HepG2 (cell line): Measurements from ENCODE around the gene TBX3. TPM values are rescaled to one million over a fixed set of nuclear protein-coding genes. Genes with fewer than 3 reads are reported as not detected.

Source experiments
- EZH2 ChIP-seq: conservative IDR thresholded peaks from 2 replicates; pipeline ENCODE4 v1.6.1; 2012; ENCODE audit warnings: mild to moderate bottlenecking, low read depth, low read length, moderate library complexity
- HOXD1 ChIP-seq: sonication (generic); formaldehyde crosslinking; IDR thresholded peaks from 2 replicates; pipeline ENCODE4 v1.5.0; 2020; ENCODE audit warnings: missing genetic modification reagents
- KLF15 ChIP-seq: sonication (generic); formaldehyde crosslinking; IDR thresholded peaks from 2 replicates; pipeline ENCODE4 v1.8.1; 2023; ENCODE audit warnings: borderline replicate concordance, mild to moderate bottlenecking, inconsistent platforms, missing genetic modification reagents, mixed read lengths
- MED13 ChIP-seq: sonication (generic); formaldehyde crosslinking; IDR thresholded peaks from 2 replicates; pipeline ENCODE4 v1.5.0; 2020; ENCODE audit warnings: missing genetic modification reagents
- PAWR ChIP-seq: sonication (generic); formaldehyde crosslinking; IDR thresholded peaks from 2 replicates; pipeline ENCODE4 v1.4.0; 2020; ENCODE audit warnings: missing genetic modification reagents, mild to moderate bottlenecking, borderline replicate concordance
- SRSF9 ChIP-seq: fragments of 200-400 bp; formaldehyde crosslinking; IDR thresholded peaks from 2 replicates; pipeline ENCODE4 v1.6.1; 2018; ENCODE audit warnings: borderline replicate concordance, mild to moderate bottlenecking, low read depth, low read length; ENCODE audit not compliant: insufficient read depth, poor library complexity, severe bottlenecking
- THAP8 ChIP-seq: sonication (generic); formaldehyde crosslinking; IDR thresholded peaks from 2 replicates; pipeline ENCODE4 v1.5.1; 2020; ENCODE audit warnings: missing genetic modification reagents, mild to moderate bottlenecking, borderline replicate concordance
- ZBED4 ChIP-seq: sonication (generic); formaldehyde crosslinking; IDR thresholded peaks from 2 replicates; pipeline ENCODE4 v1.4.0; 2020; ENCODE audit warnings: missing genetic modification reagents, borderline replicate concordance
- ZBTB2 ChIP-seq: sonication (generic); formaldehyde crosslinking; IDR thresholded peaks from 2 replicates; pipeline ENCODE4 v1.8.0; 2022; ENCODE audit warnings: low read depth, missing genetic modification reagents
- ZBTB7A ChIP-seq: sonication (generic); formaldehyde crosslinking; IDR thresholded peaks from 2 replicates; pipeline ENCODE4 v1.8.0; 2022; ENCODE audit warnings: mild to moderate bottlenecking, missing genetic modification reagents
- ZFP41 ChIP-seq: sonication (generic); formaldehyde crosslinking; IDR thresholded peaks from 2 replicates; pipeline ENCODE4 v1.4.0; 2020; ENCODE audit warnings: mild to moderate bottlenecking, missing genetic modification reagents, borderline replicate concordance
- ZNF557 ChIP-seq: sonication (generic); formaldehyde crosslinking; IDR thresholded peaks from 2 replicates; pipeline ENCODE4 v1.4.0; 2020; ENCODE audit warnings: missing genetic modification reagents
- ZNF572 ChIP-seq: sonication (generic); formaldehyde crosslinking; IDR thresholded peaks from 2 replicates; pipeline ENCODE4 v1.5.1; 2020; ENCODE audit warnings: mild to moderate bottlenecking, missing genetic modification reagents
- ZNF589 ChIP-seq: sonication (generic); formaldehyde crosslinking; conservative IDR thresholded peaks from 2 replicates; pipeline ENCODE4 v1.8.0; 2022; ENCODE audit warnings: mild to moderate bottlenecking, moderate library complexity, missing genetic modification reagents
- ZNF609 ChIP-seq: sonication (generic); formaldehyde crosslinking; IDR thresholded peaks from 2 replicates; pipeline ENCODE4 v1.4.0; 2020; ENCODE audit warnings: mild to moderate bottlenecking, missing genetic modification reagents, borderline replicate concordance
- ZNF629 ChIP-seq: sonication (generic); formaldehyde crosslinking; conservative IDR thresholded peaks from 2 replicates; pipeline ENCODE4 v1.5.0; 2020; ENCODE audit warnings: missing genetic modification reagents
- ZNF709 ChIP-seq: sonication (generic); formaldehyde crosslinking; IDR thresholded peaks from 2 replicates; pipeline ENCODE4 v1.5.0; 2020; ENCODE audit warnings: mild to moderate bottlenecking, missing genetic modification reagents
- polyA plus RNA-seq, 8 experiments: library from polyadenylated mRNA; depleted of rRNA in 3 of 8; stranded (reverse) in 7 of 8; unstranded in 1 of 8; fragments of >200 nt; fragmentation: Illumina TruSeq in 4 of 8; extraction: Trizol in 4 of 8; gene quantifications; 2 replicates each; pipeline versions ENCODE4 v1.2.1 to v1.2.3, GENCODE V29; 2011 to 2016; ENCODE audit warnings: low read depth in 4 of 8, missing spikeins in 1 of 8, mixed read lengths in 1 of 8; ENCODE audit not compliant: insufficient read depth in 1 of 8
- total RNA-seq, 5 experiments: library from RNA; depleted of rRNA; stranded (reverse); fragments of >200 nt; fragmentation: Illumina TruSeq; extraction: Trizol; gene quantifications; 2 replicates each; pipeline ENCODE4 v1.2.3, GENCODE V29; 2016; ENCODE audit warnings: low read depth in 1 of 5

The TBX3 gene
- total and polyA plus RNA-seq, 2 of the 13 experiments (the other 11 are each of a cell fraction or from before 2014, with no cell fraction given) = 27.1 to 42.4 TPM

- TF ChIP-seq ZNF609 (CRISPR knock-in tag) (peak; percentile 93), ZNF709 (no peak), SRSF9 (no peak), ZNF557 (CRISPR knock-in tag) (no peak), THAP8 (CRISPR knock-in tag) (no peak), ZNF589 (CRISPR knock-in tag) (no peak), ZBTB7A (CRISPR knock-in tag) (peak; percentile 20; the same call in 1 of the 2 replicates), PAWR (CRISPR knock-in tag) (no peak), EZH2 (no peak), ZFP41 (CRISPR knock-in tag) (no peak), HOXD1 (CRISPR knock-in tag) (no peak), ZBTB2 (CRISPR knock-in tag) (no peak), MED13 (peak; percentile 66; the same call in 1 of the 2 replicates), KLF15 (CRISPR knock-in tag) (no peak), ZBED4 (CRISPR knock-in tag) (peak; percentile 57; the same call in 1 of the 2 replicates), ZNF629 (no peak), ZNF572 (CRISPR knock-in tag) (no peak)
These were observed 27.8 kb downstream of the TBX3 start (continued) for GRCh38 chr12:114655934-114656749.
